Erythroblast (primary cell): ENCODE measurements around the gene HELB.

Experiments used
- GATA1 ChIP-seq: IDR thresholded peaks from 2 replicates; pipeline ENCODE4 v1.6.1; 2011; ENCODE audit warnings: low read depth, mild to moderate bottlenecking, control low read depth, low read length, moderate library complexity
- POLR2A ChIP-seq: IDR thresholded peaks from 2 replicates; pipeline ENCODE4 v1.6.1; 2011; ENCODE audit warnings: mild to moderate bottlenecking, low read length

DNA sequence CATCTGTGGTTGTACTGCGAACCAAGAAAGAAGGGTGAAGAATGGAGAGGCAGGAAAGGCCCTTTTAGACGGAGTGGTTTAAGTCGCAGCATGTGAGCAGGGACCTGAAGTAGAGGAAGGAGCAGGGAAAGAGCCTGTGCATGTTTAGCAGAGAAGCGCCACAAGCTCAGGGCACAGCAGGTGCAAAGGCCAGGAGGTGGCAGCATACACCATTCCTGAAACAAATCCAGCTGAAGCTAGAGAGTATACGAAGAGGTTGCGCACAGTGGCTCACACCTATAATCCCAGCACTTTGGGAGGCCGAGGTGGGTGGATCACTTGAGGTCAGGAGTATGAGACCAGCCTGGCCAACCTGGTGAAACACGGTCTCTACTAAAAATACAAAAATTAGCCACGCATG, 49.9 kb downstream of the HELB start:
- TF ChIP-seq POLR2A: no peak
- no peak for TF ChIP-seq GATA1
